Fibroblast of mammary gland (primary cell): ENCODE measurements around the gene OR6J1.
A peak's percentile ranks its signal among the peaks of the same experiment; 100 is the strongest.

ENCODE experiments used
- DNase-seq: peaks from one replicate; pipeline ENCODE4 v3.0.0-alpha.2; 2010; ENCODE audit warnings: low read depth
- H3K4me3 ChIP-seq: 2 replicates; pipeline ENCODE4 v1.5.1; 2011; ENCODE audit warnings: low read depth, mild to moderate bottlenecking, low read length, moderate library complexity; ENCODE audit not compliant: control insufficient read depth
- CTCF ChIP-seq: conservative IDR thresholded peaks from 2 replicates; pipeline ENCODE4 v1.5.1; 2011; ENCODE audit warnings: low read depth, low read length, inconsistent platforms; ENCODE audit not compliant: control insufficient read depth, insufficient read depth

OR6J1 gene

GRCh38 chr14:22634233-22634900, 9.8 kb downstream of the OR6J1 start:
- no peak overlapping the region for H3K4me3 ChIP-seq
- no peak for DNase-seq
- TF ChIP-seq CTCF, result no peak

- peak; percentile 90 for DNase-seq
- TF ChIP-seq CTCF, result no peak
Measured at GRCh38 chr14:22630486-22630885, 13.7 kb downstream of the OR6J1 start.

GRCh38 chr14:22630066-22630465, 14.1 kb downstream of the OR6J1 start:
- no peak overlapping the region for H3K4me3 ChIP-seq
- DNase-seq, result no peak
- no peak for TF ChIP-seq CTCF

More at GRCh38 chr14:22630486-22630885, 13.7 kb downstream of the OR6J1 start:
- no peak overlapping the region for H3K4me3 ChIP-seq

GRCh38 chr14:22629361-22629760, 14.8 kb downstream of the OR6J1 start:
- TF ChIP-seq CTCF, result no peak
- DNase-seq, result no peak
- H3K4me3 ChIP-seq, result no peak overlapping the region

- TF ChIP-seq CTCF, result no peak
- no peak for DNase-seq
- no peak overlapping the region for H3K4me3 ChIP-seq
Measured at GRCh38 chr14:22627506-22628263, 16.5 kb downstream of the OR6J1 start.

- no peak for DNase-seq
- no peak overlapping the region for H3K4me3 ChIP-seq
- TF ChIP-seq CTCF, result no peak
Measured at GRCh38 chr14:22626590-22626989, 17.6 kb downstream of the OR6J1 start.
